Esophagus muscularis mucosa (tissue), 4 donors: ENCODE measurements around the gene UPF2.

Experiments used
- EP300 ChIP-seq: sonication (generic); formaldehyde crosslinking; IDR thresholded peaks from one replicate; pipeline ENCODE4 v1.6.1; 2017; ENCODE audit warnings: antibody characterized with exemption
- POLR2A ChIP-seq: fragments of 450-650 bp; IDR thresholded peaks from one replicate; pipeline ENCODE4 v1.6.1; 2017; ENCODE audit warnings: antibody characterized with exemption, moderate library complexity, mild to moderate bottlenecking, low read depth
- POLR2AphosphoS5 ChIP-seq, 2 donors: sonication (generic); formaldehyde crosslinking; IDR thresholded peaks; one replicate each; pipeline ENCODE4 v1.6.1; 2017; ENCODE audit warnings: antibody characterized with exemption in 2 of 2
- TF ChIP-seq, protein P1 (sequence below), 3 experiments: fragments of 200-600 bp in 2 of 3; fragments of 450-650 bp in 1 of 3; sonication (generic) in 2 of 3; IDR thresholded peaks; one replicate each; pipeline ENCODE4 v1.5.1; 2017 to 2019; ENCODE audit warnings: antibody characterized with exemption in 3 of 3, mild to moderate bottlenecking in 2 of 3, moderate library complexity in 1 of 3

DNA sequence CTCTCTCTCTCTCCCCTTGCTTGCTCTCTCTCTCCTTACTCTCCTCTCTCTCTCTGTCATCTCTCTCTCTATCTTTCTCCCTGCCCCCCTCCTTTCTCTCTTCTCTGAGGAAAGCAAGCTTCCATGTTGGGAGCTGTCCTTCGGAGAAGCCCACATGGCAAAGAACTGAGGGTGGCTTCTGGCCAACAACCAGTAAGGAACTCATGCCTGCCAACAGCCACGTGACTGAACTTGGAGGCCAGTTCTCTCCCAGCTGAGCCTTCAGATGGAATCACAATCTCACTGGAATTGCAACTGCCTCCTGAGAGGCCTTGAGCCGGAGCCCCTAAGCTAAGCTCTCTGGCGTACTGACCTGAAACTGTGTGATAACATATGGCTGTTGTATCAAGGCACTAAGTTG lies 14.1 kb upstream of the UPF2 start:
- TF ChIP-seq EP300 = no peak
- no peak for TF ChIP-seq POLR2A
- TF ChIP-seq, protein P1, sequence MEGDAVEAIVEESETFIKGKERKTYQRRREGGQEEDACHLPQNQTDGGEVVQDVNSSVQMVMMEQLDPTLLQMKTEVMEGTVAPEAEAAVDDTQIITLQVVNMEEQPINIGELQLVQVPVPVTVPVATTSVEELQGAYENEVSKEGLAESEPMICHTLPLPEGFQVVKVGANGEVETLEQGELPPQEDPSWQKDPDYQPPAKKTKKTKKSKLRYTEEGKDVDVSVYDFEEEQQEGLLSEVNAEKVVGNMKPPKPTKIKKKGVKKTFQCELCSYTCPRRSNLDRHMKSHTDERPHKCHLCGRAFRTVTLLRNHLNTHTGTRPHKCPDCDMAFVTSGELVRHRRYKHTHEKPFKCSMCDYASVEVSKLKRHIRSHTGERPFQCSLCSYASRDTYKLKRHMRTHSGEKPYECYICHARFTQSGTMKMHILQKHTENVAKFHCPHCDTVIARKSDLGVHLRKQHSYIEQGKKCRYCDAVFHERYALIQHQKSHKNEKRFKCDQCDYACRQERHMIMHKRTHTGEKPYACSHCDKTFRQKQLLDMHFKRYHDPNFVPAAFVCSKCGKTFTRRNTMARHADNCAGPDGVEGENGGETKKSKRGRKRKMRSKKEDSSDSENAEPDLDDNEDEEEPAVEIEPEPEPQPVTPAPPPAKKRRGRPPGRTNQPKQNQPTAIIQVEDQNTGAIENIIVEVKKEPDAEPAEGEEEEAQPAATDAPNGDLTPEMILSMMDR (IDR thresholded peaks at IDR 0.05) = no peak
- no peak for TF ChIP-seq POLR2AphosphoS5 (IDR thresholded peaks at IDR 0.05)
